Caco-2 (cell line): ENCODE results near the gene ARPC4. TPM values are rescaled to one million over a fixed set of nuclear protein-coding genes. Genes with fewer than 3 reads are reported as not detected.

Experiments used
- BruUV-seq: library from RNA; stranded (reverse); fragments of 400-500 nt; replicated peaks from 2 replicates; lab custom pipeline; 2021; lab: Mats Ljungman, UMichigan
- CTCF ChIA-PET: fragments of 300-600 bp; sonication (Branson Sonifier 250); formaldehyde crosslinking; loops from one replicate; lab custom pipeline; 2022; ENCODE audit warnings: antibody characterized with exemption; lab: Charles Lee
- POLR2A ChIA-PET: fragments of 300-600 bp; sonication (Branson Sonifier 250); formaldehyde crosslinking; loops from one replicate; lab custom pipeline; 2022; ENCODE audit warnings: antibody characterized with exemption; lab: Charles Lee
- DNase-seq, 2 experiments: peaks; one replicate each; pipeline versions ENCODE4 v3.0.0 to v3.0.0-alpha.2; 2020 to 2022
- H3K27me3 ChIP-seq: replicated peaks from 2 replicates; pipeline ENCODE4 v1.6.0; 2011; ENCODE audit warnings: low read length; ENCODE audit not compliant: control insufficient read depth, insufficient read depth
- H3K36me3 ChIP-seq: 2 replicates; pipeline ENCODE4 v1.5.1; 2011; ENCODE audit warnings: low read length; ENCODE audit not compliant: control insufficient read depth, insufficient read depth
- H3K4me1 ChIP-seq: fragments of 250-450 bp; sonication (Bioruptor Pico); 2 replicates; pipeline ENCODE4 v1.5.1; 2020; ENCODE audit warnings: mild to moderate bottlenecking
- H3K4me3 ChIP-seq: 2 replicates; pipeline ENCODE4 v1.5.1; 2011; ENCODE audit warnings: low read depth, mild to moderate bottlenecking, control low read depth, low read length
- H3K9me3 ChIP-seq: fragments of 250-450 bp; sonication (Bioruptor Pico); 2 replicates; pipeline ENCODE4 v1.5.1; 2020; ENCODE audit warnings: mild to moderate bottlenecking, moderate library complexity
- H3K27ac Mint-ChIP-seq: one replicate; pipeline ENCODE4 v1.8.0; 2022; ENCODE audit warnings: mixed read lengths; ENCODE audit not compliant: unreplicated experiment
- H3K27me3 Mint-ChIP-seq: one replicate; pipeline ENCODE4 v1.8.0; 2022; ENCODE audit warnings: mixed read lengths; ENCODE audit not compliant: insufficient read depth, unreplicated experiment
- H3K36me3 Mint-ChIP-seq: one replicate; pipeline ENCODE4 v1.8.0; 2022; ENCODE audit warnings: mild to moderate bottlenecking, mixed read lengths; ENCODE audit not compliant: insufficient read depth, unreplicated experiment
- H3K4me1 Mint-ChIP-seq: one replicate; pipeline ENCODE4 v1.8.0; 2022; ENCODE audit warnings: low read depth, mixed read lengths; ENCODE audit not compliant: unreplicated experiment
- H3K4me3 Mint-ChIP-seq: one replicate; pipeline ENCODE4 v1.8.0; 2022; ENCODE audit warnings: mild to moderate bottlenecking, moderate library complexity, mixed read lengths; ENCODE audit not compliant: unreplicated experiment
- H3K9me3 Mint-ChIP-seq: one replicate; pipeline ENCODE4 v1.8.0; 2022; ENCODE audit warnings: mixed read lengths; ENCODE audit not compliant: unreplicated experiment
- intact Hi-C: fragments of 100-400 bp; cut with micrococcal nuclease; formaldehyde crosslinking; loops from one replicate; pipeline ENCODE4 v1.10.0; 2022; ENCODE audit not compliant: unreplicated experiment
- total RNA-seq: library from RNA; stranded (reverse); gene quantifications from 2 replicates; pipeline ENCODE4 v1.2.3, GENCODE V29; 2022
- TF ChIP-seq, protein P1 (sequence below), 2 experiments: fragments of 200-600 bp in 1 of 2; IDR thresholded peaks; 1 replicate in 1 of 2; 2 replicates in 1 of 2; pipeline versions ENCODE4 v1.5.1 to v1.8.0; 2011 to 2022; ENCODE audit warnings: antibody characterized with exemption in 1 of 2, control low read depth in 1 of 2, inconsistent platforms in 1 of 2, low read depth in 1 of 2, low read length in 1 of 2, mild to moderate bottlenecking in 1 of 2, moderate library complexity in 1 of 2; ENCODE audit not compliant: insufficient read depth in 1 of 2, severe bottlenecking in 1 of 2, unreplicated experiment in 1 of 2

Gene ARPC4
- total RNA-seq, 1 experiment from 2014 or later, result 158 TPM

DNA sequence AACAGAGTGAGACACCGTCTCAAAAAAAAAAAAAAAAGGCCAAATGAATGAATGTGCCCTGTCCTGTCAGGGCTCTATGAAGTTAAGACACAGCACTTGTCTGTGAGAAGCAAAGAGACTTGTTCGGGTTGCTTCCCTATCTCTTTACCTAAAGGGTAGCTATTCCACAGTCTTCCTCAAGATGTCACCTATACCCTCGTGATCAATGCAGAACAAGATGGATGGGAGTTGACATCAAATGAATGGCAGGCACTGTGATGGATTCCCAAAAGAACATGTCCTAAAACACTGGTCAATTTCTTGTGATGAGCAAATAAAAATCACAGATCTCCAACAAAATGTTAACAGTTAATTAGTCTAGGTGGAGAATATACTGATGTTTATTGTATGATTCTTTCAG lies 10.1 kb upstream of the ARPC4 start:
- ChIA-PET POLR2A (interaction anchor here (1.1 kb wide), 1 partner anchor 10 kb away, joined by 5 read pairs; the partner anchor contains the start of genes ARPC4 and TADA3), CTCF (interaction anchor here (0.7 to 2.4 kb wide), 5 partner anchors 10 to 228 kb away, joined by 3 to 9 read pairs (median 5); partner anchors contain the start of gene ARPC4)
- Mint-ChIP-seq H3K4me3 (no peak overlapping the region), H3K27ac (no peak overlapping the region), H3K4me1 (peaks cover 4% of the 10 kb centered on the region), H3K27me3 (no peaks in the 10 kb centered on the region), H3K9me3 (no peaks in the 10 kb centered on the region), H3K36me3 (peaks cover 39% of the 10 kb centered on the region)
- H3K4me3 ChIP-seq, result no peak overlapping the region
- no peaks in the 10 kb centered on the region; the same call in none of the 2 replicates for H3K36me3 ChIP-seq
- no TSS peak for BruUV-seq
- no peaks in the 10 kb centered on the region for H3K27me3 ChIP-seq
- intact Hi-C loops, result no loop called here
- no peaks in the 10 kb centered on the region for H3K4me1 ChIP-seq
- no peak for DNase-seq
- no peaks in the 10 kb centered on the region for H3K9me3 ChIP-seq
- TF ChIP-seq, protein P1, sequence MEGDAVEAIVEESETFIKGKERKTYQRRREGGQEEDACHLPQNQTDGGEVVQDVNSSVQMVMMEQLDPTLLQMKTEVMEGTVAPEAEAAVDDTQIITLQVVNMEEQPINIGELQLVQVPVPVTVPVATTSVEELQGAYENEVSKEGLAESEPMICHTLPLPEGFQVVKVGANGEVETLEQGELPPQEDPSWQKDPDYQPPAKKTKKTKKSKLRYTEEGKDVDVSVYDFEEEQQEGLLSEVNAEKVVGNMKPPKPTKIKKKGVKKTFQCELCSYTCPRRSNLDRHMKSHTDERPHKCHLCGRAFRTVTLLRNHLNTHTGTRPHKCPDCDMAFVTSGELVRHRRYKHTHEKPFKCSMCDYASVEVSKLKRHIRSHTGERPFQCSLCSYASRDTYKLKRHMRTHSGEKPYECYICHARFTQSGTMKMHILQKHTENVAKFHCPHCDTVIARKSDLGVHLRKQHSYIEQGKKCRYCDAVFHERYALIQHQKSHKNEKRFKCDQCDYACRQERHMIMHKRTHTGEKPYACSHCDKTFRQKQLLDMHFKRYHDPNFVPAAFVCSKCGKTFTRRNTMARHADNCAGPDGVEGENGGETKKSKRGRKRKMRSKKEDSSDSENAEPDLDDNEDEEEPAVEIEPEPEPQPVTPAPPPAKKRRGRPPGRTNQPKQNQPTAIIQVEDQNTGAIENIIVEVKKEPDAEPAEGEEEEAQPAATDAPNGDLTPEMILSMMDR (IDR thresholded peaks at IDR 0.05; ENCODE audit: insufficient read depth in 1 of 2, low read depth in 1 of 2, low read length in 1 of 2, severe bottlenecking in 1 of 2, unreplicated experiment in 1 of 2), result peak in 1 of 2 experiments; percentile 14

DNA sequence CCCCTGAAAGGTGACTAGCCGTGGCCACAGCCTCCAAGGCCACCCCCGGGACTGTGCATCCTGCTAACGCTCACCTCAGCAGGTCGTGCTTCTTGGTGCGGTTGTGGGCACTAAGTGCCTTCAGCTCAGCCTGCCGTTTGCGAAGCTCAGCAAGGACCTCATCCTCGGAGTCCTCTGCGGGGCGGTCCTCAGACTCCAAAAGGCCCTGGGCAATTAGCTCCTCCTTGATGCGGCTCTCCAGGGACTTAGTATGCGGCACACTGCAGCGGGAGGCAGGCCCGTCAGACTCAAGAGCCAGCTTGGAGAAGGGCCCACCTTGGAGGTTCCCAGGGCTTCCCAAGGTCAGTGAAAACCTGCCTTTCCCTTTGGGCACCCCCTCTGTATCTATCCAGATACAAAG lies 8.9 kb upstream of the ARPC4 start:
- Mint-ChIP-seq H3K4me1 (peaks cover 6% of the 10 kb centered on the region), H3K4me3 (no peak overlapping the region), H3K27ac (no peak overlapping the region), H3K9me3 (no peaks in the 10 kb centered on the region), H3K27me3 (no peaks in the 10 kb centered on the region), H3K36me3 (peaks cover 48% of the 10 kb centered on the region)
- H3K36me3 ChIP-seq, result no peaks in the 10 kb centered on the region; the same call in none of the 2 replicates
- TF ChIP-seq, protein P1 (IDR thresholded peaks at IDR 0.05; ENCODE audit: insufficient read depth in 1 of 2, low read depth in 1 of 2, low read length in 1 of 2, severe bottlenecking in 1 of 2, unreplicated experiment in 1 of 2), result no peak
- DNase-seq, result no peak
- no peaks in the 10 kb centered on the region for H3K4me1 ChIP-seq
- H3K27me3 ChIP-seq, result no peaks in the 10 kb centered on the region
- POLR2A ChIA-PET, result no interaction called here
- CTCF ChIA-PET, result no interaction called here
- H3K9me3 ChIP-seq, result no peaks in the 10 kb centered on the region
- H3K4me3 ChIP-seq, result no peak overlapping the region
- no TSS peak for BruUV-seq
- intact Hi-C loops, result no loop called here

DNA sequence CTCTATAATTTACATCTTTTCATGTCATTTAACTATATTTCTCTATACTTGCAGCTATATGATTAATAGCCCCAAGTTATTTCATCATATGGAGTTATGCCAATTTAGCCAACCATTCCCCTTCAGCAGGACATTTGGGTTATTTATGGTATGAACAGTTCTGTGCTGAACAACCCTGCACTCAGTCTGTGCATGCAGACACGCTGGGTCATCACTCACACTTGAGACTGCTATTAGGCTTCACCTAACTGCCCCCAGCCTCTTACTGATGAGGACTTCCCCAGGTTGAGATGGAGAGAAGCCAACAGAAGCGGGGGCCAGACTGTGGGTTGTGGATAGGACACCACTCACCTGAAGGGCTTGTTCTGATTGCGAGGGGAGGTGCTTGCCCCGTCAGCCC lies 7.9 kb upstream of the ARPC4 start:
- TF ChIP-seq, protein P1 (IDR thresholded peaks at IDR 0.05; ENCODE audit: insufficient read depth in 1 of 2, low read depth in 1 of 2, low read length in 1 of 2, severe bottlenecking in 1 of 2, unreplicated experiment in 1 of 2), result no peak
- Mint-ChIP-seq H3K9me3 (no peaks in the 10 kb centered on the region), H3K27ac (no peak overlapping the region), H3K4me1 (peaks cover 6% of the 10 kb centered on the region), H3K36me3 (peaks cover 52% of the 10 kb centered on the region), H3K4me3 (no peak overlapping the region), H3K27me3 (no peaks in the 10 kb centered on the region)
- DNase-seq, result no peak
- ChIA-PET POLR2A (no interaction called here), CTCF (interaction anchor here (0.6 kb wide), 1 partner anchor 401 kb away, joined by 6 read pairs; no protein-coding TSS in a partner anchor)
- no TSS peak for BruUV-seq
- no peaks in the 10 kb centered on the region for H3K27me3 ChIP-seq
- no peak overlapping the region for H3K4me3 ChIP-seq
- peaks cover 3% of the 10 kb centered on the region for H3K36me3 ChIP-seq
- no peaks in the 10 kb centered on the region for H3K9me3 ChIP-seq
- intact Hi-C loops, result no loop called here
- no peaks in the 10 kb centered on the region for H3K4me1 ChIP-seq
